ENCODE data around the gene EGFL6.
"Not testable (repeated sequence)": the region's sequence is repeated elsewhere in the genome, so short reads cannot be mapped to it uniquely, and the experiment has no call there.

The EGFL6 gene

GRCh38 chrX:13652850-13653693, 83.7 kb downstream of the EGFL6 start, which contains the start of gene TCEANC:
TCEANC (plus strand) TSS chrX:13653141; CDS start chrX:13662509, 9,368 bp downstream.
- peak; percentile 96 for DNase-seq (ENCODE audit: low spot score)

- DNase-seq (ENCODE audit: low spot score) = peak; percentile 87
Measured at GRCh38 chrX:13654116-13654515, 84.7 kb downstream of the EGFL6 start.

- DNase-seq (ENCODE audit: low spot score) = peak; percentile 57
Measured at GRCh38 chrX:13655674-13656073, 86.3 kb downstream of the EGFL6 start.

- peak; percentile 87 for DNase-seq (ENCODE audit: low spot score)
Measured at GRCh38 chrX:13658602-13659001, 89.2 kb downstream of the EGFL6 start.

GRCh38 chrX:13659063-13659462, 89.7 kb downstream of the EGFL6 start:
- no peak for DNase-seq (ENCODE audit: low spot score)

GRCh38 chrX:13661735-13662288, 92.4 kb downstream of the EGFL6 start:
- DNase-seq (ENCODE audit: low spot score) = no peak

- no peak for DNase-seq (ENCODE audit: low spot score)
Measured at GRCh38 chrX:13662355-13662791, 93.0 kb downstream of the EGFL6 start.

GRCh38 chrX:13664020-13664419, 94.6 kb downstream of the EGFL6 start:
- DNase-seq (ENCODE audit: low spot score) = no peak

- no peak for DNase-seq (ENCODE audit: low spot score)
Measured at GRCh38 chrX:13666836-13667235, 97.4 kb downstream of the EGFL6 start.

GRCh38 chrX:13667919-13668318, 98.5 kb downstream of the EGFL6 start:
- DNase-seq (ENCODE audit: low spot score) = no peak

- DNase-seq (ENCODE audit: low spot score) = peak; percentile 80
Measured at GRCh38 chrX:13669246-13669737, 99.9 kb downstream of the EGFL6 start.

GRCh38 chrX:13669755-13670154, 100.4 kb downstream of the EGFL6 start:
- not testable (repeated sequence) for DNase-seq (ENCODE audit: low spot score)

GRCh38 chrX:13670197-13670596, 100.8 kb downstream of the EGFL6 start:
- DNase-seq (ENCODE audit: low spot score) = no peak

GRCh38 chrX:13673016-13673415, 103.6 kb downstream of the EGFL6 start:
- DNase-seq (ENCODE audit: low spot score) = no peak

- no peak for DNase-seq (ENCODE audit: low spot score)
Measured at GRCh38 chrX:13676885-13677284, 107.5 kb downstream of the EGFL6 start.

GRCh38 chrX:13679700-13680099, 110.3 kb downstream of the EGFL6 start:
- DNase-seq (ENCODE audit: low spot score) = not testable (repeated sequence)

GRCh38 chrX:13681595-13681994, 112.2 kb downstream of the EGFL6 start:
- no peak for DNase-seq (ENCODE audit: low spot score)
